ENCODE measurements around the gene ABCA8. TPM values are rescaled to one million over a fixed set of nuclear protein-coding genes. Genes with fewer than 3 reads are reported as not detected.

ABCA8 gene
- total and polyA plus RNA-seq, 2 of the 8 experiments (the other 6 are each of a cell fraction or from before 2014, with no cell fraction given) = not detected

GRCh38 chr17:68987966-68988365, 32.8 kb upstream of the ABCA8 start:
- Histone ChIP-seq H3K79me2 (ENCODE audit: control insufficient read depth in 1 of 2, insufficient read depth in 2 of 2, low read length in 2 of 2) (no peaks in the 10 kb centered on the region), H3K79me1 (ENCODE audit: low read depth, low read length) (no peaks in the 10 kb centered on the region), H2AFZ (ENCODE audit: low read length) (no peak overlapping the region), H3K9ac (replicated peaks in 1 of 4; ENCODE audit: extremely low read depth in 1 of 4, low read depth in 3 of 4, low read length in 3 of 4) (no peak overlapping the region), H2BK20ac (ENCODE audit: low read length) (no peak overlapping the region), H3K4me1 (replicated peaks in 1 of 4; ENCODE audit: control insufficient read depth in 3 of 4, insufficient read depth in 4 of 4, low read length in 3 of 4) (no peaks in the 10 kb centered on the region), H4K91ac (replicated peaks; ENCODE audit: insufficient read length, low read length) (no peak overlapping the region), H3K14ac (ENCODE audit: insufficient read length) (no peak overlapping the region), H3K4me2 (ENCODE audit: insufficient read depth in 1 of 2, low read depth in 2 of 2, low read length in 2 of 2) (no peak overlapping the region), H3K23me2 (ENCODE audit: low read depth, low read length) (no peaks in the 10 kb centered on the region), H2BK15ac (ENCODE audit: low read length) (no peak overlapping the region), H3K4ac (replicated peaks; ENCODE audit: insufficient read length, low read depth, low read length) (no peak overlapping the region), H3K4me3 (ENCODE audit: extremely low read depth in 1 of 4, insufficient read depth in 2 of 4, low read depth in 3 of 4, low read length in 4 of 4) (no peak overlapping the region), H2AK5ac (ENCODE audit: low read depth, low read length) (no peak overlapping the region), H3K27me3 (replicated peaks in 1 of 4; ENCODE audit: control insufficient read depth in 3 of 4, extremely low read depth in 1 of 4, insufficient read depth in 3 of 4, low read length in 3 of 4) (no peaks in the 10 kb centered on the region), H3K9me3 (ENCODE audit: insufficient read depth in 2 of 2, low read depth in 1 of 2, low read length in 1 of 2) (no peaks in the 10 kb centered on the region), H3K18ac (ENCODE audit: extremely low read depth, low read length) (no peak overlapping the region), H2BK12ac (ENCODE audit: low read depth, low read length) (no peak overlapping the region), H4K20me1 (replicated peaks in 1 of 2; ENCODE audit: control insufficient read depth in 1 of 2, insufficient read depth in 2 of 2, low read length in 2 of 2) (no peaks in the 10 kb centered on the region), H3K27ac (ENCODE audit: low read depth, low read length) (no peak overlapping the region), H4K5ac (ENCODE audit: insufficient read length, low read depth, low read length) (no peak overlapping the region), H2BK120ac (replicated peaks; ENCODE audit: low read depth, low read length) (no peak overlapping the region), H3K36me3 (ENCODE audit: control insufficient read depth in 2 of 4, insufficient read depth in 4 of 4, low read length in 3 of 4) (no peaks in the 10 kb centered on the region), H3K56ac (replicated peaks; ENCODE audit: insufficient read length, low read depth, low read length) (no peak overlapping the region), H3K23ac (ENCODE audit: insufficient read length) (no peak overlapping the region), H4K8ac (ENCODE audit: extremely low read depth, insufficient read depth, low read length) (no peak overlapping the region), H2BK5ac (ENCODE audit: low read depth, low read length) (no peak overlapping the region)
- ChIA-PET CTCF (ENCODE audit: partially characterized antibody) (no interaction called here), POLR2A (ENCODE audit: partially characterized antibody) (interaction anchor here (0.9 kb wide), 1 partner anchor 72 kb away, joined by 3 read pairs; no protein-coding TSS in a partner anchor)
- TF ChIP-seq POU5F1 (IDR thresholded peaks at IDR 0.05; ENCODE audit: low read depth, low read length) = no peak
- no peak for TF ChIP-seq RFX5 (IDR thresholded peaks at IDR 0.05; ENCODE audit: borderline replicate concordance, low read depth, low read length)
- no peak for TF ChIP-seq CHD2 (IDR thresholded peaks at IDR 0.05; ENCODE audit: low read length)
- TF ChIP-seq SIRT6 (IDR thresholded peaks at IDR 0.05; ENCODE audit: low read length) = no peak
- TF ChIP-seq KDM1A (IDR thresholded peaks at IDR 0.05; ENCODE audit: borderline replicate concordance, low read length) = no peak
- FAIRE-seq = no peak
- no peak for DNase-seq (ENCODE audit: low read depth in 1 of 2, low spot score in 2 of 2)
- 92% methylated on average over 4 of the region's 4 CpGs; no CpG with 5 or more reads in 1 of the 2 experiments for WGBS, 2 experiments (ENCODE audit: extremely low coverage in 1 of 2, insufficient coverage in 1 of 2, insufficient read length in 1 of 2, insufficient replicate concordance in 2 of 2, low coverage in 1 of 2, low lambda C conversion rate in 2 of 2, missing lambda C conversion rate in 1 of 2)
